ENCODE results near the gene RUFY1.
A peak's percentile ranks its signal among the peaks of the same experiment; 100 is the strongest.
"Not testable (repeated sequence)": the region's sequence is repeated elsewhere in the genome, so short reads cannot be mapped to it uniquely, and the experiment has no call there.

The RUFY1 gene

DNA sequence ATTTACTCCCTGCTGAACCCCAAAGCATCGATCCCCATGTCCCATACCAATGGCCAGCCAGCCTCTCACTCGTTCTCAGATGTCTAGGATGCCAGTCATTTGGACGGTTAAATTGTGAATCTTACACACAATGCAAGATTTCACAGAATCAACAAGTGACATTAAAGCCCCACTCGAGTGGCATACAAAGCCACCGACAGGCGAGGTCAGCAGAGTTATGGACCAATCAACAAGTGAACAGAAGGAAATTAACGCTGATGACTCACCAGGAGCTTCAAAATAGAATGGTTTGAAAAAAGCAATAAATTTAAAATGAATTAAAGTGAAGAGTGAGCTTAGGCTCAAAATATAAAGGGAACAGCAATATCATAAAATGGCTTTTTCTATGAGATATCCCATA is 8.2 kb upstream of the RUFY1 start:
- peak; percentile 13 for DNase-seq

DNA sequence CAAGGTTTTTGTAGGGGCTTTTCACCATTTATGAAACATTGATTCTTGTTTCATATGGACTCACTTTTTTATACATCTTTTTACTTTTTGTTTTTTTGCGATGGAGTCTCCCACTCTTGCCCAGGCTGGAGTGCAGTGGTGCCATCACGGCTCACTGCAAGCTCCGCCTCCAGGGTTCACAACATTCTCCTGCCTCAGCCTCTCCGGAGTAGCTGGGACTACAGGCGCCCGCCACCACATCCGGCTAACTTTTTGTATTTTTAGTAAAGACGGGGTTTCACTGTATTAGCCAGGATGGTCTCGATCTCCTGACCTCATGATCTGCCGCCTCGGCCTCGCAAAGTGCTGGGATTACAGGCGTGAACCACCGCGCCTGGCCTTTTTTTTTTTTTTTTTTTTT is 7.1 kb upstream of the RUFY1 start:
- not testable (repeated sequence) for DNase-seq

DNA sequence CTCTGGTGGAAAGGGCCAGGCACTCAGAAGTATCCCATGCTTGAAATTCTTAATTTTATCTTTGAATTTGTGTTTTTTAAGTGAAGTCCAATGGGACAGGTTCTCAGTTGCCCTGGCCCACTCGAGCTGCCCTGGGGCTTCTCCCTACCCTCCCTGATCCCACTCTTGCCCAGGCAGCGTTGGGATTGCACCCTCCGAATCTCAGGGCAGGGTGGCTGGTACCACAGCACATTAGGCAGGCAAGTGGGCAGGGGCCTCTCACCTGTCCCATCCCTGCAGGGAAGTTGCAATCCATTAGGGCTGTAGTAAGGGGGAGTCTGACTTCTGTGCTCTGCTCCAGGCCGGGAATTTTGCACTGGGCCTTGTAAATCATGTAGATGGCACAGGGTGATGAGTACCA is 2.7 kb downstream of the RUFY1 start:
- no peak for DNase-seq

DNA sequence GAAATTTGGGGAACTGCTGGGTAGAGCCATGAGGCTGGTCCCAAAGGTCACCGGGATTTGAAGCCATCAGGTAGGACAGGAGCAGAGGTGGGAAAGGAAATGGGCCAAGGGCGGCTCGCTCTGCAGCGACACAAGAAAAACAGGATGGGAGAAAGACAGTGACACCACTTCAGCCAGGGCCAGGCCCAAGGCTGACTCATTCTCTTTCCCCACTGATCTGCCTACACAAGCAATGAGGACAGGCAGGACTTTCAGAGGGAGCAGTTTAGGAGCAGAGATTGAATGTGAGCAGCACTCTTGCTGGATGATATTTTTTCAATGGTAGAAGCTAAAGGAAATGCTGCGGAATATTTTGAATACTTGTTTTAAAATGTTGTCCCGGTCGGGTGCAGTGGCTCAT is 3.5 kb downstream of the RUFY1 start:
- DNase-seq = no peak

DNA sequence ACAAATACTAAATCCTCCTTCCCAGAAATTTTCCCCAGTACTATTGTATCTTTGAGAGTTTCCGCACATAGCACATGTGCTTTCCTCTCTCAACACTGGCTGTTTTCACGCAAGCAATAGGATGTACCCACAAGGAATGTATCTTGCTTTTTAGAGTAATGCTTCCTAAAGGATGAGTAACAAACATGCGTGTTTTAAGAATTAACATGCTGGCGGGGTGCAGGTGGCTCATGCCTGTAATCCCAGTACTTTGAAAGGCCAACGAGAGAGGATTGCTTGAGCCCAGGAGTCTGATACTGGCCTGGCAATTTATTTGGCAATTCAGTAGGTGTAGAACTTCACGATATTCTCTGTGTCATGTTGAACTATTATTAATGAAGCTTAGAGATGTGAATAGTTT is 4.6 kb downstream of the RUFY1 start:
- no peak for DNase-seq

DNA sequence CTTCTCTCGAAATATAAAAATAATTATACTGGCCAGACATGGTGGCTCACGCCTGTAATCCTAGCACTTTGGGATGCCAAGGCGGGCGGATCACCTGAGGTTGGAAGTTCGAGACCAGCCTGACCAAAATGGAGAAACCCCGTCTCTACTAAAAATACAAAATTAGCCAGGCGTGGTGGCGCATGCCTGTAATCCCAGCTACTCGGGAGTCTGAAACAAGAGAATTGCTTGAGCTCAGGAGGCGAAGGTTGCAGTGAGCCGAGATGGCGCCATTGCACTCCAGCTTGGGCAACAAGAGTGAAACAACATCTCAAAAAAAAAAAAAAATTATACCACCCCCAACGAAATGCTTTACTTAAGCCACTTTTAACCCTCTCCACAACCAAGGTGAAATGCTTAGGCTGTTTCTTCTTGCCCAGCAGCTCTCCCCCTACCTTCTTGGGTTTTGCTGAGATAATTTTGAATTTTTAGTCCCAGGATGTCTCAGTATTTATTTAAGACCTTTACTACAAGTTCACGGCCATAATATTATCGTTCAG is 8.0 kb downstream of the RUFY1 start:
- DNase-seq = not testable (repeated sequence)

DNA sequence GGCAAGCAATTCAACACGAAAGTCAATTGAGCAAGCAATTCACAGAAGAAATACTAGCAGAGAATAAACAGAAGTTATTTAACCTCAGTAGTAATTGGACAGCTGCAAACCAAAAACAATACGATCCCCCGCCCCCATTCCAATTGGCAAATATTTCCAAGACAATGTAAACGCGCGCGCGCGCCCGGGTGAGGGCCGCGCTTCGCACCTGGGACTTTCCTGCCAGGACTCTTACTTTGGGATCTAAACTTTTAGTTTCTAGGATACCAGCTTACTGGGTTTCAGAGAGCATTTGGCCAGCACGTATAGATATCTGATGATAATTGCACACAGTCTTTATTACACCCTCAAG is 8.6 kb downstream of the RUFY1 start:
- no peak for DNase-seq

DNA sequence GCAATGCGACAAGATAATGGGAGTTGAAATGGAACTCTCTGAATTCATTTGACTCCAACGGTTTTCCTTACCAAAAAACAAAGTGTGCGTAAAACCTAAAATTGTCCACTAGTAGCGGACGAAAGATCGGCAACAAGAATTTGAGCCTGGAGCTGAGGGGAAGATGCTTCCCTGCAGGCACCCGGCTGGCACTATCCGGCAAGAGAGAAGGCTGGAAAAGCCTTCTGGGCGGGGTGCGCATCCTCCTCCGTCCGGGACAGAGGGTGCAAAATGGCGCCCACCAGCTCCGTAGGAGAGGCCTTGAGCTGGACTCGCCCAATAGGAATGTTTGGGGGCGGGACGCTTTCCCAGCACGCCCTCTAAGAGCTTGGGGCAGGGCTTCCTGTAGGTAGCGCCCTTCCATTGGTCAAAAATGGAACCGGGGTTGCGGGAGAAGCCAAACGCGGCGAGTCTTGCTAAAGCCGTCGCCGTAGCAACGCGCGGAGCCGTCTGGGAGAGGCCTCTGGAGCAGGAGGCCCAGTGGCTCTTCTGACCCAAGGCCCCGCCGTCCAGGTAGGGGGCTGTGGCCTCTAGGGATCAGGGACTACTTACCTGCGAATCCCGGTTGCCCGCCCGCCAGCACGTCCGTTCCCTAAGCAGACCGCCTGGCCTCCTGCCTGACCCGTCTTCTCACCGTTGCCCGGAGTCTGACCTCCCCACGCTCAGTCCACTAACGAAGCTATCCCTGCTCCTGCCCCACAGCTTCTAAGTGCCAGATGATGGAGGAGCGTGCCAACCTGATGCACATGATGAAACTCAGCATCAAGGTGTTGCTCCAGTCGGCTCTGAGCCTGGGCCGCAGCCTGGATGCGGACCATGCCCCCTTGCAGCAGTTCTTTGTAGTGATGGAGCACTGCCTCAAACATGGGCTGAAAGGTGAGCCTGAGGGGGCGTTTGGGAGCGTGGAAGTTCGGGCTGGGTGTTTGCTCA is 9.2 kb downstream of the RUFY1 start:
- no peak for DNase-seq

DNA sequence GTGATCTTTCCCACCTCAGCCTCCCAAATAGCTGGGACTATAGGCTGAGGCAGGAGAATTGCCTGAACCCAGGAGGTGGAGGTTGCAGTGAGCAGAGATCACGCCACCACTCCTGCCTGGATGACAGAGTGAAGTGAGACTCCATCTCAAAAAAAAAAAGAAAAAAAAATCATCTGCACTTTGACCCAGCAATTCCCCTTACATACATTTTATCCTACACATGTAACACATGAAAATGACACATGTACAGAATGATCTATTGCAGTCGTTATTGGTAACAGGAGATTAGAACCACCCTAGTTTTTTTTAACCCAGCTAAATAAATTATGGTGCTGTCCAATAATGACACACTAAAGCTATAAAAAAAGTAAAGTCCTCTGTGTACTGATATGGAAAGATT is 14.2 kb downstream of the RUFY1 start:
- DNase-seq = no peak

DNA sequence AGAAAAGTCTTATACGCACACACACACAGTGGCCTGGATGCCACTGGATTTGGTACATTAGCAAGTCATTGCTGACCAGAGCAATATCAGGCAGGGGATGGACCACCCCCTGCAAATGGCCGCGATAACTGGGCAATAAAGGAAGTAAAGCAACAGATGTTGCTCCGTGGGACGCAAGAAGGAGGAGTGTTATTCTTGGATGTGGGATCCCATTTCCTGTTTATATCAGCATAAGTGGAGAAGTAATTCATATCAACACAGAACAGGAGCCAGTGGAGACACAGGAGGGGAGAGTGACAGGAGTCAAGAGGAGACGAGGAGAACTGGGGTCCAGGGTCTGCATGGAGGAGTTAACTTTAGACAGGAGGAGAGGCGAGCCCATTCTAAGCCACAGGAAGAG is 18.4 kb downstream of the RUFY1 start:
- DNase-seq = no peak

DNA sequence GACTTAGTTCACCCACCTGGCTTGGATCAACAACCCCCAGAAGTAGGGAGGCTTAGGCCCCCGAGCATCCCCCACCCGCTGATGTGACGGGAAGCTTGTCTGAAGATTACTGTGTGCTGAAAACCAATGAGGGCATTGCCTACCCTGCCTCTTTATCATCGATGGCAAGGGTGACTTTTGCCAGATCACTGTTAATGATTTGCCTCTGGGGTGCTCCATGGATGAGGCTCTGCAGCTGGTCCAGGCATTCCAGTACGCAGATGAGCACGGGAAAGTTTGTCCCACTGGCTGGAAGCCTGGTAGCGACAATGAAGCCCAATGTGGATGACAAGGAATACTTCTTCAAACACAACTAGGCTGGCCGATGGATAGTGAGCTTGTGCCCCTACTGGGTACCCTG is 22.0 kb downstream of the RUFY1 start:
- DNase-seq = no peak

DNA sequence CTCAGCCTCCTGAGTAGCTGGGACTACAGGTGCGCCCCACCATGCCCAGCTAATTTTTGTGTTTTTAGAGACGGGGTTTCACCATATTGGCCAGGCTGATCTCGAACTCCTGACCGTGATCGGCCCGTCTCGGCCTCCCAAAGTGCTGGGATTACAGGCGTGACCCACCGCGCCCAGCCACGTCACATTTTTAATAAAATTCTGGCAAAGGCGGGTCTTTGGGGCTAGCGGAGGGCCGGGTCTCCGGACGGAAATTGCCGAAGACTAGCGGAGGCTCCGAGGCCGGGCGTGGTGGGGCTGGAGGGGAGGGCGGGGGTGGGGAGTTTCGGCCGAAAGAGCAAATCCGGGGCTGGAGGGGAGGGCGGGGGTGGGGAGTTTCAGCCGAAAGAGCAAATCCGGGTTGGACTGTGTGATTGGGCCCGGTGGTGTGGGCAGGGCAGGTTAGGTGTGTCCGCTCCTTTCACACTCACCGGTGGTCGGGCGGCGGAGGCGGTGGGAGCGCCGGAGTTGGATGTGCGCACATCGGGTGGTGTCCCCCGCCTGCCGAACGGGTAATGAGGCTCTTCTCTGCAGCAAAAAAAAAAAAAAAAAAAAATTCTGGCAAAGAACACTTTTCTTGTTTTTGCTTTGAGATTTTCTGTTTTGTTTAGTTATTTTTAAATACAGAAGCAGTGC is 27.1 kb downstream of the RUFY1 start:
- no peak for DNase-seq

DNA sequence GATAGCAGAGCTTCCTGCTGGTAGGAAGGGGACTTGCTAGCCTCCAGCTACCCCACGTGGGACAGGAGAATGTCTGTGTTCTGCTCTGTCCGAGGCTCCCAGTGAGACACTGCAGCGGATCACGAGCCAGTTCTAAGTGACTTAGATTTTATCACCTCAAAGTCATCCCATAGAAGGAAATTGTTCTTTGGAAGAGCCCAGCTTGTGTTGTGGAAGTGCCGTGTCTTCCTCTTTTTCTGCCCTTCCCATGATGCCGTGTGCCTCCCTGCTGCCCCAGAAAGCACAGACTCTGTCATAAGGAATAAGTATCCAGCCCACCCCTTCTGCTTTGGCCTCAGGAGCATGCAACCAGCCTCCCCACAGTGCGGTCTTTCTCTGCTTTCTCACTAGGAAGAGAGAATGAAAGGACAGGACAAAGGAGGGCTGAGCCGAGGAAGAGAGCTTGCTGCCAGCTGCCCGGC is 35.6 kb downstream of the RUFY1 start:
- DNase-seq = peak; percentile 57

DNA sequence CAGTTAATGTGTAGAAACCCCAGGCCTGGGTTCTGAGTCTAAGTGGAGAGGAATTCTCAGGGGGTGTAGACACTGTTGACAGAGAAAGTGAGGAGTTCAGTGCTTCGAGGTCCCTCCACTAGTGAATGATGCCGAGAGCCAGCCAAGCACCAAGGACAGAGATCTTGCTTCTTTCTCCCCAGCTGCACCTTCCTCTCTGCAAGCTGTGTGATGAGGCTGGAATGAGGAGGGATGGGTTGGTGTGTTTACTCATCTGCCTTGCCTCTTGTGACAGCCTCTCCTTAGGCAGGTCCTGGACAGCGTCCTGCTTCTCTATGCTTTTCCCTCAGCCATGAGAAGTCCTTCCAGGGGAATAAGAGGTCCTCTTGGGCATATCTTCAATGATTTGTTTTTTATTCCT is 37.8 kb downstream of the RUFY1 start:
- no peak for DNase-seq

DNA sequence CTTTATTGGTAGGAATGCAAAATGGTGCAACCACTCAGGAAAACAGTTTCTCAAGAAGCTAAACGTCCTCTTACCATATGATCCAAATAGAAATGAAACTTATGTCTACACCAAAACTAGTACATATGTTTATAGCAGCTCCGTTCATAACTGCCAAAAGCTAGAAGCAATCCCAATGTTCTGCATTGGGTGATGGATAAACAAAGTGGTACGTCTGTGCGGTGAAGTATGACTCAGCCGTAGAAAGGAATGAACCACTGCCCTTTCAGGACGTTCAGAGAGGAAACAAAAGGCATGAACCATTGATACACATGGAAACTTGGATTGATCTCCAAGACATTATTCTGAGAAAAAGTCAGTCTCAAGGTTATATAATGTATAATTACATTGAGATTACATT is 45.6 kb downstream of the RUFY1 start:
- no peak for DNase-seq

DNA sequence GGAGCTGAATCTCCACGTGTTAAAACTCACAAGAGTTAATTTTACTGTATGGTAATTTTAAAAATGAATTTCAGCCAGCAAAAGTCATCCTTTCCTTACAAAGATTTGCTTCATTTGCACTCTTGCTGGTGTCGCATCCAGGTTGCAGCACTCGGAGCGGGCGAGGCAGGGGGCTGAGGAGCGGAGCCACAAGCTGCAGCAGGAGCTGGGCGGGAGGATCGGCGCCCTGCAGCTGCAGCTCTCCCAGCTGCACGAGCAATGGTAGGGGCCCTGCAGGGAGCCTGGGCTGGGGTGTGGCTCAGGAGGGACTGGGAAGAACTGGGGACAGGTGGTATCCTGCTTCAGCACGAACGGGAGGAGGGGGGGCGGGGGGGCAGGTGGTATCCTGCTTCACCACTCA is 46.1 kb downstream of the RUFY1 start:
- no peak for DNase-seq

DNA sequence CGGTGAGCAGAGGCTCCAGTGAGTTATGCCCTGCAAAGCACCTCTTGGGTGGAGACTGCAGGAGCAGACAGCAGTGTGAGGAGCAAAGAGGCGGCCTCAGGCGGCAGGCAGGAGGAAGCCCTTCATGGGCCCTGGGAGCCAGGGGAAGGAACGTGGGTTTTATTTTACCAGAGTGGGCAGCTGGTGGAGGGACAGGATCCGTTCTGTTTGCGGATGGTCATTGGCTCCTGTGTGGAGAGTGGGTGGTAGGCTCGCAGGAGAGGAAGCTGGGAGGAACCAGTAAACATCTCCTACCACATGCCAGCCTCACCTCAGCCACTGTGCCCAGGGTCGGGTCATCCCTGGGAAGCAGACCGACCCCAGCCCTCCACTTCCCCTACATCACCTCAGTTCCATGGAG is 48.7 kb downstream of the RUFY1 start:
- no peak for DNase-seq

DNA sequence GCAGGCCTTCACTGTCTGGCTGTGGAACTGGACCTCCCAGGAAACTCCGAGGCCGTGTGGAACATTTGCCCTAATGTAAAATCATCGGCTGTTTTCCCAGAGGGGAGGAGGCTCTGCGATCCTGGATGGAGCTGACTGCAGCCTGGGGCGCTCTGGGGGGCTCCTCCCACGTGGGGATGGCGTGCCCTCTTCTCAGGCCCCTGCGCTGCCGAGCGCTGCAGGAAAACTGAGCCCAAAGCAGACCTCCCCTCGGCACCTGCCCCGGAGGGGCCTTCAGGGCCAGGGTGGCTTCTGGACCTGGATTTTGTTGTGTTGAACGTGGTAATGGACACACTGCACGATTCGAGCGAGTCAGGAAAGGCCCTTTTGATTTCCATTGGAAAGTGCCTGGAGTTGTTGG is 49.2 kb downstream of the RUFY1 start:
- no peak for DNase-seq

DNA sequence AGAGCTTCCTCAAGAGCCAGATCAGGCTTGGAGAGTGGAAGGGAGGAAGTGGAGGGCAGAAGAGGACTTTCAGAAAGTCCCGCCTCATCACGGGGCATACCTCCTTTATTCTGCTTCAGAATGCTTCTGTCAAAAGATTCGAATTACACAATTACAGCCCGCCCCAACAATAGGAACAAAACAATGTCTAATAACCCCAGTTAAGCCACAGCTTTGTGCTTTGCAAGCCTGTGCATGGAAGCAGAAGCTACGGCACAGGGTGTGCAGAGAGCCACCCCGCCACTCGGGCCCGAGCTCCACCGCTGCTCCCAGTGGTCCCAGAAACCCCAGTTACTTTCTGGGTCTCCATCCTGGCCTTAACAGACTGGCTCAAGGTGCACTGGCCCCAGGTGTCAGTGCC is 49.6 kb downstream of the RUFY1 start:
- DNase-seq = peak; percentile 72

DNA sequence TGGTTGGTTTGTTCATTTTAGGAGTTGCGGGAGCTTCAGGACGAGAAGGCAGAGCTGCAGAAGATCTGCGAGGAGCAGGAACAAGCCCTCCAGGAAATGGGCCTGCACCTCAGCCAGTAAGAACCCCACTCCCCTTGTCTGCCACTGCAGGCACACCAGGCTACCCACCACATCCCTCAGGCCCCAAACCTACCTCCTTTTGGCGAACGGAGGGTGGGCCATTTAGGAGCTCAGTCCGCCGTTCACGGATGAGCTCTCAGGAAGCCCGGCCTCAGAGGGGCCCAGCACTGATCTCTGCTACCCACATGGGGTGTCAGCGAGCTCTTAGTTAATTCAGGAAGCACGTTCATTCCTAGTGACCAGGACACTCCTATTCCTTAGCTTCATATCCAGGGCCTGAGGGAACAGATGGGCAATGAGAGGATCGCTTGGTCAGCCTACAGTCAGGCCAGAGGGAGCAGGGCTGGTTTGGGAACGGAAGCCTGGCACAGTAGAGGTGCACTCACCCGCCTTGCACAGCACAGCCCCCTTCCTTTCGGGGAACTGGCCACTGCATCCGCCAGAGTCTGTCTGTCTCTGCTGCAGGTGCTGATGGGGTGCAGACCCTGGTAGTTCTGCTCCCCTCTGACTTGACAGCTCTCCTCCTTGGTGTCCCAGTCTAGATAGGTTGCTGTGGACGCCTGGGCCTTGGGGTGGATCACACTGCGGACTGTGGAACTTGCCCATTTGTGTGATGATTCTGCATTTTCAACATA is 51.7 kb downstream of the RUFY1 start:
- DNase-seq = no peak

DNA sequence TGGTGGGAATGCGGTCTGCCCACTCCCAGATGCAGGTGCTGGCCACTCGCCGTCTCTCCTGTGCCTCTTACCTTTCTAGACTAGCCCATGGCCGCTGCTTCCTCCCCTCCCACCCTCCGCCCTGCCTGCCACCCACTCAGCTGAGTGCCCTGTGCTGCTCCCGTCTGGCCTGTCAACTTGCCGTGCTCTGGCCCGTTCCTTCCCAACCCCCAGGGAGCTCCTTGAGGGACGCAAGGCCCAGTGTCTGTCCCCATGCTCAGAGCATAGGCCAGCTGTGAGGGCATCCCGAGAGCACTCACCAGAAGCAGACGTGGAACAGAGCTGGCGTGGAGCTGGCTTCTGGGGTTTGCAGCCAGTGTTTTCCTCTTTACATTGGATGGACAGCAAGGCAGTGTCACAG is 53.0 kb downstream of the RUFY1 start:
- no peak for DNase-seq

DNA sequence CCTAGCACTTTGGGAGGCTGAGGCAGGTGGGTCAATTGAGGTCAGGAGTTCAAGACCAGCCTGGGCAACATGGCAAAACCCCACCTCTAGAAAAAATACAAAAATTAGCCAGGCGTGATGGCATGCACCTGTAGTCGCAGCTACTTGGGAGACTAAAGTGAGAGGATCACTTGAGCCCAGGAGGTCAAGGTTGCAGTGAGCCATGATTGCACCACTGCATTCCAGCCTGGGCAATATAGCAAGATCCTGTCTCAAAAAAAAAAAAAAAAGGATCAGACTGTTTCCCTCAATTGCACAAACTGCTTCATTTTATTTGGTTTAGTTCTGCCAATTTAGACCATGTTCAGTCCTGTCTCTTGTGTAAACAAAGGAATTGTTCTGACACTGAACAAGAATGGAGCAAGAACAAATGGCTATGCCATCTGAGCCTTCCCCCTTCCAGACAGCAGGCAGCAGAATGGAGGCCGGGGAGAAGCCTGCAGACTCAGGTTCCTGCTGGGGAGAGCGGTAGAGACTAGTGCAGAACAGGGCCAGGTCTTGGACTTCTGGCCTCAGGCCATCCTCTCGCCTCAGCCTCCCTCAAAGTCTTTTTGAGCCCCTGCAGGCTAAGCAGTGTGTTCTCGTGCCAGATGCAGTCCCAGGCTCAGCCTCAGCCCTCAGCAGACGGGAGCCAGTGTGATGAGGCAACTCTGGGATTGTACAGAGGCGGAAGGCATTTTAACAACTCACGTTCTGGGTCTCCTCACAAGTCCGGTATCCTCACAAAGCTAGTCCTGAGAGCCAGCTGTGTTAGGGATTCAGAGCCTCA is 54.9 kb downstream of the RUFY1 start:
- no peak for DNase-seq

All from MV-4-11 (cell line).